Measurements from ENCODE around the gene NUF2.
"Not testable (repeated sequence)": the region's sequence is repeated elsewhere in the genome, so short reads cannot be mapped to it uniquely, and the experiment has no call there.

DNA sequence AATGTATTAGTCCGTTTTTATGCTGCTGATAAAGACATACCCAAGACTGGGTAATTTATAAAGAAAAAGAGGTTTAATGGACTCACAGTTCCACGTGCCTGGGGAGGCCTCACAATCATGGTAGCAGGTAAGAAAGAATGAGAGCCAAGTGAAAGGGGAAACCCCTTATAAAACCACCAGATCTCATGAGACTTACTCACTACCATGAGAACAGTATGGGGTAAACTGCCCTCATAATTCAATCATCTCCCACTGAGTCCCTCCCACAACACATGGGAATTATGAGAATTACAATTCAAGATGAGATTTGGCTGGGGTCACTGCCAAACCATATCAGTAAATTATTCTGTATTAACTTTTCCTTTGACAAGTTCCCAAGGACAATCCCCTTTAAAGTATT is 36.9 kb upstream of the NUF2 start:
- TF ChIP-seq, protein P1, sequence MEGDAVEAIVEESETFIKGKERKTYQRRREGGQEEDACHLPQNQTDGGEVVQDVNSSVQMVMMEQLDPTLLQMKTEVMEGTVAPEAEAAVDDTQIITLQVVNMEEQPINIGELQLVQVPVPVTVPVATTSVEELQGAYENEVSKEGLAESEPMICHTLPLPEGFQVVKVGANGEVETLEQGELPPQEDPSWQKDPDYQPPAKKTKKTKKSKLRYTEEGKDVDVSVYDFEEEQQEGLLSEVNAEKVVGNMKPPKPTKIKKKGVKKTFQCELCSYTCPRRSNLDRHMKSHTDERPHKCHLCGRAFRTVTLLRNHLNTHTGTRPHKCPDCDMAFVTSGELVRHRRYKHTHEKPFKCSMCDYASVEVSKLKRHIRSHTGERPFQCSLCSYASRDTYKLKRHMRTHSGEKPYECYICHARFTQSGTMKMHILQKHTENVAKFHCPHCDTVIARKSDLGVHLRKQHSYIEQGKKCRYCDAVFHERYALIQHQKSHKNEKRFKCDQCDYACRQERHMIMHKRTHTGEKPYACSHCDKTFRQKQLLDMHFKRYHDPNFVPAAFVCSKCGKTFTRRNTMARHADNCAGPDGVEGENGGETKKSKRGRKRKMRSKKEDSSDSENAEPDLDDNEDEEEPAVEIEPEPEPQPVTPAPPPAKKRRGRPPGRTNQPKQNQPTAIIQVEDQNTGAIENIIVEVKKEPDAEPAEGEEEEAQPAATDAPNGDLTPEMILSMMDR (IDR thresholded peaks at IDR 0.05), result not testable (repeated sequence)
- TF ChIP-seq POLR2AphosphoS5, POLR2A, EP300 (IDR thresholded peaks at IDR 0.05): not testable (repeated sequence)

Measured in upper lobe of left lung (tissue), 4 donors.